ENCODE measurements around the gene RHOU. TPM values are rescaled to one million over a fixed set of nuclear protein-coding genes. Genes with fewer than 3 reads are reported as not detected.

Gene RHOU
- total RNA-seq, 1 experiment from 2014 or later: not detected

GRCh38 chr1:228702433-228702832 is 32.8 kb upstream of the RHOU start:
- intact Hi-C loops (cut with micrococcal nuclease; ENCODE audit: unreplicated experiment): no loop called here
- Histone ChIP-seq H3K9me3 (ENCODE audit: insufficient read depth, low read depth) (no peaks in the 10 kb centered on the region; the same call in 1 of the 2 replicates), H3K4me3 (no peak overlapping the region), H2AFZ (no peak overlapping the region), H3K4me2 (no peak overlapping the region), H3K79me2 (ENCODE audit: low read depth) (no peaks in the 10 kb centered on the region), H3K36me3 (ENCODE audit: low read depth) (no peaks in the 10 kb centered on the region), H3K27ac (no peak overlapping the region), H3F3A (ENCODE audit: insufficient read depth, low read depth) (no peaks in the 10 kb centered on the region), H3K27me3 (ENCODE audit: insufficient read depth, low read depth) (peaks cover 20% of the 10 kb centered on the region; the same call in 1 of the 2 replicates), H4K20me1 (ENCODE audit: insufficient read depth) (no peaks in the 10 kb centered on the region), H3K4me1 (replicated peaks; ENCODE audit: insufficient read depth) (no peaks in the 10 kb centered on the region), H3K9me2 (ENCODE audit: insufficient read depth) (no peaks in the 10 kb centered on the region)
- POLR2A ChIA-PET (ENCODE audit: unreplicated experiment): no interaction called here
- no TSS peak for BruUV-seq (replicated peaks)
- CTCF ChIA-PET: no interaction called here
- TF ChIP-seq EZH2 (IDR thresholded peaks at IDR 0.05; ENCODE audit: low read depth): no peak
- no peak for DNase-seq

- no peaks in the 10 kb centered on the region for H3K36me3 ChIP-seq (ENCODE audit: low read depth)
- H2AFZ ChIP-seq: no peak overlapping the region
- H4K20me1 ChIP-seq (ENCODE audit: insufficient read depth): no peaks in the 10 kb centered on the region
- H3K4me2 ChIP-seq: no peak overlapping the region
- CTCF ChIA-PET: no interaction called here
- no peak for DNase-seq
- no peak overlapping the region for H3K27ac ChIP-seq
- H3K4me3 ChIP-seq: no peak overlapping the region
- no peaks in the 10 kb centered on the region; the same call in 1 of the 2 replicates for H3K9me3 ChIP-seq (ENCODE audit: insufficient read depth, low read depth)
- POLR2A ChIA-PET (ENCODE audit: unreplicated experiment): no interaction called here
- H3F3A ChIP-seq (ENCODE audit: insufficient read depth, low read depth): no peaks in the 10 kb centered on the region
- H3K9me2 ChIP-seq (ENCODE audit: insufficient read depth): no peaks in the 10 kb centered on the region
- no peaks in the 10 kb centered on the region for H3K79me2 ChIP-seq (ENCODE audit: low read depth)
- no peak for TF ChIP-seq CTCF (conservative IDR thresholded peaks at IDR 0.05)
- TF ChIP-seq EZH2 (IDR thresholded peaks at IDR 0.05; ENCODE audit: low read depth): no peak
- intact Hi-C loops (cut with micrococcal nuclease; ENCODE audit: unreplicated experiment): no loop called here
- no peaks in the 10 kb centered on the region for H3K4me1 ChIP-seq (replicated peaks; ENCODE audit: insufficient read depth)
- peaks cover 25% of the 10 kb centered on the region; the same call in 1 of the 2 replicates for H3K27me3 ChIP-seq (ENCODE audit: insufficient read depth, low read depth)
- BruUV-seq (replicated peaks): no TSS peak
Observed at GRCh38 chr1:228706305-228706704, 29.0 kb upstream of the RHOU start.

- Histone ChIP-seq H3K4me2 (no peak overlapping the region), H3K79me2 (ENCODE audit: low read depth) (no peaks in the 10 kb centered on the region), H3K27me3 (ENCODE audit: insufficient read depth, low read depth) (peaks cover 23% of the 10 kb centered on the region), H3K4me3 (no peak overlapping the region), H3K36me3 (ENCODE audit: low read depth) (no peaks in the 10 kb centered on the region), H3K4me1 (replicated peaks; ENCODE audit: insufficient read depth) (no peaks in the 10 kb centered on the region), H2AFZ (no peak overlapping the region), H4K20me1 (ENCODE audit: insufficient read depth) (no peaks in the 10 kb centered on the region; the same call in 1 of the 2 replicates), H3K9me2 (ENCODE audit: insufficient read depth) (no peaks in the 10 kb centered on the region), H3K27ac (no peak overlapping the region), H3F3A (ENCODE audit: insufficient read depth, low read depth) (no peaks in the 10 kb centered on the region), H3K9me3 (ENCODE audit: insufficient read depth, low read depth) (no peaks in the 10 kb centered on the region)
- BruUV-seq (replicated peaks): no TSS peak
- ChIA-PET CTCF (no interaction called here), POLR2A (ENCODE audit: unreplicated experiment) (no interaction called here)
- no peak for DNase-seq
- TF ChIP-seq EZH2 (IDR thresholded peaks at IDR 0.05; ENCODE audit: low read depth) (no peak), CTCF (conservative IDR thresholded peaks at IDR 0.05) (no peak)
- intact Hi-C loops (cut with micrococcal nuclease; ENCODE audit: unreplicated experiment): no loop called here
Observed at GRCh38 chr1:228717081-228717480, 18.2 kb upstream of the RHOU start.

GRCh38 chr1:228721407-228721806 is 13.9 kb upstream of the RHOU start:
- intact Hi-C loops (cut with micrococcal nuclease; ENCODE audit: unreplicated experiment): no loop called here

More at GRCh38 chr1:228721407-228721806, 13.9 kb upstream of the RHOU start:
- BruUV-seq (replicated peaks): no TSS peak
- Histone ChIP-seq H3K27me3 (ENCODE audit: insufficient read depth, low read depth) (peaks cover 38% of the 10 kb centered on the region), H4K20me1 (ENCODE audit: insufficient read depth) (no peaks in the 10 kb centered on the region; the same call in 1 of the 2 replicates), H3K27ac (no peak overlapping the region), H3K9me2 (ENCODE audit: insufficient read depth) (no peaks in the 10 kb centered on the region), H3F3A (ENCODE audit: insufficient read depth, low read depth) (no peaks in the 10 kb centered on the region), H3K4me2 (peak overlapping the region; percentile 36; the same call in 1 of the 2 replicates), H2AFZ (no peak overlapping the region), H3K36me3 (ENCODE audit: low read depth) (no peaks in the 10 kb centered on the region), H3K79me2 (ENCODE audit: low read depth) (no peaks in the 10 kb centered on the region), H3K4me1 (replicated peaks; ENCODE audit: insufficient read depth) (no peaks in the 10 kb centered on the region), H3K9me3 (ENCODE audit: insufficient read depth, low read depth) (no peaks in the 10 kb centered on the region), H3K4me3 (no peak overlapping the region)
- DNase-seq: peak in 1 of 2 experiments; percentile 58
- TF ChIP-seq CTCF (conservative IDR thresholded peaks at IDR 0.05) (no peak), EZH2 (IDR thresholded peaks at IDR 0.05; ENCODE audit: low read depth) (no peak)
- ChIA-PET CTCF (no interaction called here), POLR2A (ENCODE audit: unreplicated experiment) (no interaction called here)
